GM12874 (cell line): ENCODE measurements around the gene DSG3.

Experiments
- TF ChIP-seq, protein P1 (sequence below): IDR thresholded peaks from 2 replicates; pipeline ENCODE4 v1.5.1; 2011; ENCODE audit warnings: low read depth, mild to moderate bottlenecking, control low read depth, low read length, moderate library complexity; ENCODE audit not compliant: insufficient read depth

DSG3 gene

DNA sequence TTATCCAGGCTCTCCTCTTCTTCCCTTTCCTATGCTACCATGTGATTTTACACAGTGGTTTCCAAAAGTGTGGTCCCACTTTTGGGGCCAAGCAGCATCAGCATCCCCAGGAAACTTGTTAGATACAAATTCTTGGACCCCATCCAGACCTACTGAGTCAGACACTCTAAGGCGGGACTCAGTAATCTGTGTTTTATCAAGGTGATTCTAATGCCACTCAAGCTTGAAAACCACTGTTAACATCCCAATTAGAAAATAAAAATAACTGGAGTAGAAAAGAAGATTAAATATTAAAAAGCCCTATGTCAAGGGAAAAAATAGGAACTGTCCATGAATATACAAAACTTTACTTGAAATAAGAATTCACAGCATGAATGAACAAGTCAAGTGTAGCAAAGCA lies 61.2 kb downstream of the DSG3 start:
- TF ChIP-seq, protein P1, sequence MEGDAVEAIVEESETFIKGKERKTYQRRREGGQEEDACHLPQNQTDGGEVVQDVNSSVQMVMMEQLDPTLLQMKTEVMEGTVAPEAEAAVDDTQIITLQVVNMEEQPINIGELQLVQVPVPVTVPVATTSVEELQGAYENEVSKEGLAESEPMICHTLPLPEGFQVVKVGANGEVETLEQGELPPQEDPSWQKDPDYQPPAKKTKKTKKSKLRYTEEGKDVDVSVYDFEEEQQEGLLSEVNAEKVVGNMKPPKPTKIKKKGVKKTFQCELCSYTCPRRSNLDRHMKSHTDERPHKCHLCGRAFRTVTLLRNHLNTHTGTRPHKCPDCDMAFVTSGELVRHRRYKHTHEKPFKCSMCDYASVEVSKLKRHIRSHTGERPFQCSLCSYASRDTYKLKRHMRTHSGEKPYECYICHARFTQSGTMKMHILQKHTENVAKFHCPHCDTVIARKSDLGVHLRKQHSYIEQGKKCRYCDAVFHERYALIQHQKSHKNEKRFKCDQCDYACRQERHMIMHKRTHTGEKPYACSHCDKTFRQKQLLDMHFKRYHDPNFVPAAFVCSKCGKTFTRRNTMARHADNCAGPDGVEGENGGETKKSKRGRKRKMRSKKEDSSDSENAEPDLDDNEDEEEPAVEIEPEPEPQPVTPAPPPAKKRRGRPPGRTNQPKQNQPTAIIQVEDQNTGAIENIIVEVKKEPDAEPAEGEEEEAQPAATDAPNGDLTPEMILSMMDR = no peak

DNA sequence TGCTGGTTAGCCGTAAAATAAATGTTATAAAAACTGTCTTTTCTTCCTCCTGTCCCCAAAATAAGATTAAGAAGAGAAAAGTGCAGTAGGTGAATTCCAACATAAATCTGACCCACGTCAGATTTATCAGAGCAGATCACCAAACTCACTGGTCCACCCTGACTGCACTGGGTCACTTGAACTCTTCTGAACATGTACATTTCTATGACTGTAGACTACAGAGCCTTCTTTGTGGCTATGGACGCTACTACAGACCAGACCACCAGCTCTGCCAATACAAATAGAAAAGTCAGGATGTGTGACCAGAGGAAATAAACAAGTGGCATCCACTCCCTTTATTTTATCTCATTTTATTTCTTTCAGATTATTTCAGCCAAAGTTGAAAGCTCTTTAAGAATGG lies 62.0 kb downstream of the DSG3 start:
- TF ChIP-seq, protein P1 = no peak

DNA sequence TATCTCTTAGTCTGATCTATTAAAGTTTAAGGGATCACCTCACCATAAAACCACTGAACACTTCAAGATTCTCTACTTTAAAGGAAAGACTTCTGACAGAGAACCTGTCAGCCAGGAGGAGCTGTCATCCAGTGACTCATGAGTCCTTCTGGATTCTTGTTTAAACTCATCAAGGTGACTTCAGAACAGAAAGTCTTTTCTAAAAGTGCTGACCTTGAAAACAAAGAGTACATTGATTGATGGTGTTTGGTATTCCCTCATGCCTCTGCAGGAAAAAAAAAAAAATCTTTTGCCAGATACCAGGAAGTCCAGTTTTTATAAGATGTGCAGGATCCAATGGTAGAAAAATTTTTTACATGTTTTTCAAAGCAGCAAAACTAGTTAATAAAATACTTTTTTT lies 62.8 kb downstream of the DSG3 start:
- TF ChIP-seq, protein P1 = no peak

DNA sequence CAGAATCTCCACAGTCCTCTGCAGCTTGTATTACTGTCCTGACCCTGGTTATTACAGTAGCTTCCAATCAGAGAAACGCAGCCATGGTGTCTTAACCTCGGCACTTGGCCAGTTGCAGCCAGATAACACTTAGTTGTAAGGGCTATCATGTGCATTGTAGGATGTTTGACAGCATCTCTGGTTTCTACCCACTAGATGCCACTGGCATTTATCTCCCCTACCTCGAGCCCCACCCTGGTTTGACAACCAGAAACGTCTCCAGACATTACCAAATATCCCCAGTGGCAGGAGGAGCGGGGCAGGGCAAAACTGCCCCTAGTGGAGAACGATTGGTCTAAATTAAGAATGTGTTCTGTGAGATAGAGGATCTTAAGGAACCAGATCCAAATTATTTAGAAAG lies 63.6 kb downstream of the DSG3 start:
- TF ChIP-seq, protein P1 = peak; percentile 24; the same call in 1 of the 2 replicates

DNA sequence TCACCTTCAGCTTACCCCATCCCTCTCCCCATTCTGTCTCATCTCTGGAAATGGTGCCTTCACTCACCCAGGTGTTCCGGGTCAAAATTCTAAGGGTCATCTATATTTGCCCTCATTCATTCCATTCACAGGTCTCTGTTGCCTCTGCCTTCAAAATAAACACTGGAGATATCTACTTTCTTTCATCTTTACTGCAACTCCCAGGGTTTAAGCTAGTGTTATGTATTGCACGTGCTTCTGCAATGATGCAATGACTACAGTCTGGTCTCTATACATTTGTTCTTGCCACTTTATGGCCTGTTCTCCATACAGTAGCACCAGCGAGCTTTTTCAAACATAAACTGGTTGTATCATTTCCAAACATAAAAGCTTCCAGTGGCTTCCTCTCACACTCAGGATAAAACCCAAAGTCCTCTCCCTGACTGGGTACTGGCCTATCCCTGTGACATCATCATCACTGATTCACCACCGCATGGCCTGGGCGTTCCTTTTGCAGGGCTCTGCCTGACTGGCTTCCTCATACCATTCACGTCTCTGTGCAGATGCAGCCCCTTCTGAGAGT lies 64.7 kb downstream of the DSG3 start:
- TF ChIP-seq, protein P1 = no peak

DNA sequence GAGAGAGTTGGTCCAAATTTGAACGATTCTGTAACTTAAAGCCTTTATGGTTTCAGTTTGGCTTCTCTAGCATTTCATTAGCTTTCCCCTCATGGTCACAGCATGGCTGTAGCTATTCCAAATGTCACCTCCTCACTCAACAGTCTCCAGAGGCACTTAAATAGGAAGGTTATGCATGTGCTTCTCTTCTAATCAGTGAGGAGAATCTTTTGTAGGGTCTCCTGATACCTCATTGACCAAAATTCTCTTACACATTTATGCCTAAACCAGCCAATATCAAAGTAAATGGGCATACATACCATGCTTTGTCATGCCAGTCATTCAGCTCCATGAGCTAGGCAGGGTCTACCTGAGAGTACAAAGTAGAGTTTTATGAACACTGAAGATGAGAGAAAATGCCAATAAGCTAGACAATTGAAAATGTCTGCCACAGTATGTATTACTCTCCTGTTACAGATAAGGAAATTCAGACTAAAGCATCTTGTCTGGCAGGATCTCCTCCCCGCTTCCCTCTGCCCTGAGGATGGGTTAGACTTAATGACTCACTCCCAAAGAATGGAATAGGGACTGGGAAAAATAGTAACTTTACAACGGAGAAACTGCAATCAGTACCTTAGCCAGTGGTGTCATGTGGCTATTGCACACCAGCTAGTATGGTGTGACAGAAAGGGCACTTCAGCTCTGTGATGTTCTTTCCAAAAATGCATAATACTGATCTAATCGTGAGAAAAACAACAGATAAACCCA lies 65.8 kb downstream of the DSG3 start:
- TF ChIP-seq, protein P1 = no peak

DNA sequence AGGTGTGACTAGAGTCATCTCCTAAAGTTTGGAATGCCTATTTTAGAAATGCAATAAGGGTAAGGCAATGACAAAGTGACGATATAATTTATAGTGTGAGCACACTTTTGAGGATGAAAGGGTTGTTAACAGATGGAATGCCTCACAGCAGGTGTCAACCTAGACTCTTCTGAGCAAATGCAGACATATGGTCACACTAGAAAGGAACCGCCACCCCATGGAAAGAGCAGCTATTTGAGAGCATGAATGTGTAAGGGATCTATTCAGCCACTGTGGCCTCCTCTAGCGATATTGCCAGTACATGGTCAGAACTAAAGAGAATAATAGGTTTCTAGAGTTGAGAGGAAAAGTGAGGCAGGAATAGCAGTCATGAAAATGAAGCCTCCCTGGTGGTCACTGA lies 68.9 kb downstream of the DSG3 start:
- TF ChIP-seq, protein P1 = no peak
